ENCODE results near the gene ANKRD16. TPM values are rescaled to one million over a fixed set of nuclear protein-coding genes. Genes with fewer than 3 reads are reported as not detected.

ANKRD16 gene
- total RNA-seq, 4 donors from 2014 or later = 8.5 to 21.7 (median 17.8) TPM

DNA sequence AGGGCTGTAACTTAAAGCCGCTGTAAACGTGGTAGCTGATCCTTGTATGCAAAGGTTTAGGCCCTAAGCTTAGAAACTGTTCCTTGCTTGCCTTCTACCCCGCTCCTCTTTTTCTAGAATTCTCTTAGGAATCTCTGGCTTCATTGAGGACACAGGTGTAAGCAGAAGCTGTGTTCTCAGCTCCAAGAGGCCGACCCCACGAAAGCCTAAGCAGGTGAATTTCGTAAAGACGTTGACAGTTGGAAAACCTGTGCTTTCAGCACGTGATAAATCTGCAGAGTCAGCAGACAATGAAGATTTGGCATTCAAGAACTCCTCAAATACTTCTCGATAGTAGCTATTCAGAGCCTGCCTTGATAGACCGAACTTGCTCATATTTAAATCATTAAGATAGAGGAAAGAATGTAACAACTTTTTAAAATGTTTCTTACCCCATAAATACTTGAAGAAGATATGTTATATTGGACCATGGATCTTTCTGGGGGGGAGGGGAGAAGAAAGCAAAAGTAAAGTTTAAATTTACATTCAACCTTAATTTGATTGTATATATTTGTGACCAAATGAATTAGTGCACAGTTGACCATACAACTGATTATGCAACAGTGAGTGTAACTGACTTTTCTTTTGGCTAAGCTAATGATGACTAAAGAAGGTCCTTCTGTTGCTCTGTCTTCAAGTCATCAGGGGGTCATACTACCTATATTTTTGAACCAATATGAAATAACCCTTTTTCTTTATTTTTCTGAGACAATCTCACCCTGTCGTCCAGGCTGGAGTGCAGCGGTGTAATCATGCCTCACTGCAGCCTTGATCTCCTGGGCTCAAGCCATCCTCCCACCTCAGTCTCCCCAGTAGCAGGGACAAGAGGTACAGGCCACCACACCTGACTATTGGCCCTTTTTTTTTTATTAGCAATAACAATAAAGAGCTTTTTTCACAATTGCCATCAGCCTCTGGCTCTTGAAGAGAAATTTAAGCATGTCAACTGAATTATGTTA, 75.3 kb downstream of the ANKRD16 start:
- H3K27ac ChIP-seq = peak overlapping the region; percentile 98 to 100 (median 100)
- peak overlapping the region; percentile 37 to 97 (median 84) for H3K4me3 ChIP-seq
- 30 to 47% methylated on average over 3 to 12 of the region's 12 CpGs for WGBS, 2 donors (ENCODE audit: low coverage in 1 of 2)
- peaks cover 18 to 39% (median 35%) of the 10 kb centered on the region in 4 donors for H3K4me1 ChIP-seq
- H3K36me3 ChIP-seq = no peaks in the 10 kb centered on the region
- H3K27me3 ChIP-seq = no peaks in the 10 kb centered on the region
- H3K9me3 ChIP-seq = no peaks in the 10 kb centered on the region
- in situ Hi-C loops (cut with MboI; ENCODE audit: low pct_ligation_motif_present in 1 of 4, low pct_unique_long_range_greater_than_20kb in 1 of 4, low sequenced_read_pairs in 3 of 4) = loop anchor here in 1 of 4 donors (10.0 kb wide), 1 partner anchor 60 kb away; no protein-coding TSS in a partner anchor
- TF ChIP-seq, protein P1, sequence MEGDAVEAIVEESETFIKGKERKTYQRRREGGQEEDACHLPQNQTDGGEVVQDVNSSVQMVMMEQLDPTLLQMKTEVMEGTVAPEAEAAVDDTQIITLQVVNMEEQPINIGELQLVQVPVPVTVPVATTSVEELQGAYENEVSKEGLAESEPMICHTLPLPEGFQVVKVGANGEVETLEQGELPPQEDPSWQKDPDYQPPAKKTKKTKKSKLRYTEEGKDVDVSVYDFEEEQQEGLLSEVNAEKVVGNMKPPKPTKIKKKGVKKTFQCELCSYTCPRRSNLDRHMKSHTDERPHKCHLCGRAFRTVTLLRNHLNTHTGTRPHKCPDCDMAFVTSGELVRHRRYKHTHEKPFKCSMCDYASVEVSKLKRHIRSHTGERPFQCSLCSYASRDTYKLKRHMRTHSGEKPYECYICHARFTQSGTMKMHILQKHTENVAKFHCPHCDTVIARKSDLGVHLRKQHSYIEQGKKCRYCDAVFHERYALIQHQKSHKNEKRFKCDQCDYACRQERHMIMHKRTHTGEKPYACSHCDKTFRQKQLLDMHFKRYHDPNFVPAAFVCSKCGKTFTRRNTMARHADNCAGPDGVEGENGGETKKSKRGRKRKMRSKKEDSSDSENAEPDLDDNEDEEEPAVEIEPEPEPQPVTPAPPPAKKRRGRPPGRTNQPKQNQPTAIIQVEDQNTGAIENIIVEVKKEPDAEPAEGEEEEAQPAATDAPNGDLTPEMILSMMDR (IDR thresholded peaks at IDR 0.05) = no peak
- TF ChIP-seq POLR2AphosphoS5 (IDR thresholded peaks at IDR 0.05) (no peak), POLR2A (IDR thresholded peaks at IDR 0.05) (no peak), EP300 (IDR thresholded peaks at IDR 0.05; ENCODE audit: low read depth) (no peak)
- no peak for DNase-seq
- intact Hi-C loops (cut with DNase I; ENCODE audit: low total_unique reads) = loop anchor here (5.0 kb wide), 1 partner anchor 267 kb away; no protein-coding TSS in a partner anchor

DNA sequence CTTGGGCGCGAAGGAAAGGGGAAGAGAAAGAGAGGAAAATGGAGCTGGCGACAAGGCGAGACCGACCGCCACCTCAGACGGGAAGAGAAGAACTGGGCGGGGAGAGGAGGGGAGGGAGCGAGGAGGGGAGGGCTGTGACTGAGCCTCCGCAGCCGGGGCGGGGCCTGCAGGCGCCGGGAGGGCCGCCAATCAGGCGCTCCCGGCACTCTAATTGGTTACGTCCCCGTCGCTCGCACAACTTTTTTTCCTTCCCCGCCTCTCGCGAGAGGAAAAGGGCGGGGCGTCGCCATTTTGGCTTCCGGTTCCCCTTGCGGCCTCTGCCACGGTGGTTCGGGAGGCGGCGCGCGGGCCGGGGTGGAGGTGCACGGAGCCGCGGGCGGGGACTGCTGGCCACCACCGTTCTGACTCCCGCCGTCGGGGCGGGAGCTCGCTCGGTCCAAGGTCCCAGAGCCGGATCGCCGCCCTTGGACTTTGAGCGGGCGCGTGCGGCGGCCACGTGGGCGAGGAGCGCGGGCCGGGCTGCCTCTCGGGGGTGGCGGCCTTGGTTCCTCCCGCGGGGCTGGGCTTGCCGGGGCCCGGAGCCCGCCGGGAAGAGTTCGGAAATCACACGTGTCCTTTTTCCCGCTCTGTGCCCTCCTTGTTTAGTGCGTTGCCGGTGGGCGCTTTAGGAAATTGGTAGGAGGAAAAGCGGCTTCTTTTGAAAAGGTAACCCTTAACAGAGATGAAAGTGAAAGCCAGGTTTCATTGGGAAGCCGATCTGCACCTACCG, 76.2 kb downstream of the ANKRD16 start, which contains the start of gene GDI2:
TSS of gene GDI2 (minus strand) at position 94 of the 769 bp plus-strand sequence. CDS start 176 bp downstream, outside the sequence.
- peaks cover 18 to 46% (median 39%) of the 10 kb centered on the region in 4 donors for H3K4me1 ChIP-seq
- in situ Hi-C loops (cut with MboI; ENCODE audit: low pct_ligation_motif_present in 1 of 4, low pct_unique_long_range_greater_than_20kb in 1 of 4, low sequenced_read_pairs in 3 of 4) (loop anchor here in 1 of 4 donors (10.0 kb wide), 1 partner anchor 61 kb away; no protein-coding TSS in a partner anchor), intact Hi-C loops (cut with DNase I; ENCODE audit: low total_unique reads) (no loop called here)
- H3K36me3 ChIP-seq = no peaks in the 10 kb centered on the region
- no peak for TF ChIP-seq EP300 (IDR thresholded peaks at IDR 0.05; ENCODE audit: low read depth)
- TF ChIP-seq, protein P1 (IDR thresholded peaks at IDR 0.05) = no peak
- peak; percentile 99 for TF ChIP-seq POLR2A (IDR thresholded peaks at IDR 0.05)
- TF ChIP-seq POLR2AphosphoS5 (IDR thresholded peaks at IDR 0.05) = peak; percentile 98 to 99 (median 99)
- H3K4me3 ChIP-seq = peak within 1 kb of the TSS; percentile 76 to 97 (median 94)
- no peaks in the 10 kb centered on the region for H3K27me3 ChIP-seq
- 0 to 1% methylated on average over 9 to 59 of the region's 77 CpGs for WGBS, 2 donors (ENCODE audit: low coverage in 1 of 2)
- no peaks in the 10 kb centered on the region for H3K9me3 ChIP-seq
- peak; percentile 98 for DNase-seq
- H3K27ac ChIP-seq = peak within 1 kb of the TSS; percentile 98 to 100 (median 100)

DNA sequence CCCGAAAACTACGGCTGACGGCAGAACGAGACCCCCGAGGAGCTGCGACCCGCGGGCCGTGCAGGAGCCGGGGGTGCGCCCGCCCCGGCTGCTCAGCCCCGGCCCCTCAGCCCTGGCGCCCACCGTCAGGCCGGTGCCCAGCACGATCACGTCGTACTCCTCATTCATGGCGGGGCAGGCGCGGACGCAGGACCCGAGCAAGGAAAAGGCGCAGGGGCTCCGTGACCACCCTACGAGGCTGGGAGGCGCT, 76.7 kb downstream of the ANKRD16 start:
- Histone ChIP-seq H3K9me3 (no peaks in the 10 kb centered on the region), H3K36me3 (no peaks in the 10 kb centered on the region), H3K4me1 (peaks cover 18 to 46% (median 39%) of the 10 kb centered on the region in 4 donors), H3K4me3 (peak overlapping the region; percentile 76 to 97 (median 94)), H3K27me3 (no peaks in the 10 kb centered on the region), H3K27ac (peak overlapping the region; percentile 98 to 100 (median 100))
- DNase-seq = no peak
- TF ChIP-seq, protein P1 (IDR thresholded peaks at IDR 0.05) = no peak
- TF ChIP-seq EP300 (IDR thresholded peaks at IDR 0.05; ENCODE audit: low read depth) = no peak
- TF ChIP-seq POLR2A (IDR thresholded peaks at IDR 0.05) = no peak
- no peak for TF ChIP-seq POLR2AphosphoS5 (IDR thresholded peaks at IDR 0.05)
- WGBS, 2 donors (ENCODE audit: low coverage in 1 of 2) = 1% methylated on average over 29 of the region's 29 CpGs; no CpG with 5 or more reads in 1 of the 2 donors
- in situ Hi-C loops (cut with MboI; ENCODE audit: low pct_ligation_motif_present in 1 of 4, low pct_unique_long_range_greater_than_20kb in 1 of 4, low sequenced_read_pairs in 3 of 4) = loop anchor here in 1 of 4 donors (10.0 kb wide), 1 partner anchor 62 kb away; no protein-coding TSS in a partner anchor
- intact Hi-C loops (cut with DNase I; ENCODE audit: low total_unique reads) = no loop called here
